Measurements from ENCODE around the gene NRM.
"Not testable (repeated sequence)": the region's sequence is repeated elsewhere in the genome, so short reads cannot be mapped to it uniquely, and the experiment has no call there.

GRCh38 chr6:30722025-30722279, 31.2 kb upstream of the NRM start:
- not testable (repeated sequence) for TF ChIP-seq POLR2A, CTCF, POLR2AphosphoS5 (IDR thresholded peaks at IDR 0.05)

All from transverse colon (tissue), 4 donors.